Endometrial microvascular endothelial cells (primary cell): ENCODE results near the gene PASK. TPM values are rescaled to one million over a fixed set of nuclear protein-coding genes. Genes with fewer than 3 reads are reported as not detected.
"Not testable (repeated sequence)": the region's sequence is repeated elsewhere in the genome, so short reads cannot be mapped to it uniquely, and the experiment has no call there.

Experiments used
- in situ Hi-C: cut with HindIII; loops from 2 replicates; pipeline ENCODE4 v1.10.0; 2017; ENCODE audit warnings: low sequenced_read_pairs, low pct_unique_long_range_greater_than_20kb; ENCODE audit errors: inconsistent ontology term
- total RNA-seq: library from RNA; depleted of rRNA; stranded (reverse); fragments of >200 nt; gene quantifications from one replicate; pipeline ENCODE4 v1.2.3, GENCODE V29; 2015; ENCODE audit errors: inconsistent ontology term

The PASK gene
- 4.1 TPM for total RNA-seq

DNA sequence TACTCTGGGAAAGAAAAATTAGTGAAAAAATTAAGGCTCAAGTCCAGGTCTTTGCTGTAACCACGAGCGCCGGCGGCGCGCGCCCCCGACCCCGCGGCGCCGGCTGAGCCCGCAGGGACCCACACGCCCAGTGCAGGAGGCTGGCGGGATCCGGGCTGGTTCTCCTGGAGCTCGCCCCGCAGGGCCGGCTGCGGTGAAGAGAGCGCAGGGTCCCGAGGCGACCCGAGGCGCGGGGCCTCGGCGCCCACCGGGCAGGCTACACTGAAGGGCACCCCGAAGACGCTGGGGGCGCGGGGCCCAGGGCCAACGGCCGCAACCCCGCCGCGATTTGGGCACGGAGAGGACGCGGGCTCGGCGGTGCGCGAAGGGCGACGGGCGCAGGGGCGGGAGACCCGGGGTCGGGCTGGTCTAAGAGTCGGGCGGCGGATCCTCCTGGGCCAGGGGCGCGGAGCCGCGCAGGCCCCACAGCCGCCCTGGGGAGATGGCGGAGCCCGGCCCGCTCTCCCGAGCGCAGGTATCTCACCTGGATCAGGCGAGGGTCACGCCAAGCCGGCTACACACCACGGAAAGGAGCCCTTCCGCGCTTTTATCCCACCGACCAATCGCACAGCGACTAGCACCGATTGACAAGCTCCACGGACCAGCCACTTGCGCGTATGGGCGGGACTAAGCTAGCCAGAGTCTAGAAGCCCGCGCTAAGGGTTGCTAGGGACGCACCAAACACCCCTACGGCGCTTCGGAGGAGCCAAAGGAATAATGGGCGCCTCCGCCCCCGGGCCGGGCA lies at the start of gene PASK:
Gene PASK (minus strand): TSS at position 582 of the 784 bp plus-strand sequence. CDS start 6,440 bp downstream, outside the sequence.
- in situ Hi-C loops = no loop called here

DNA sequence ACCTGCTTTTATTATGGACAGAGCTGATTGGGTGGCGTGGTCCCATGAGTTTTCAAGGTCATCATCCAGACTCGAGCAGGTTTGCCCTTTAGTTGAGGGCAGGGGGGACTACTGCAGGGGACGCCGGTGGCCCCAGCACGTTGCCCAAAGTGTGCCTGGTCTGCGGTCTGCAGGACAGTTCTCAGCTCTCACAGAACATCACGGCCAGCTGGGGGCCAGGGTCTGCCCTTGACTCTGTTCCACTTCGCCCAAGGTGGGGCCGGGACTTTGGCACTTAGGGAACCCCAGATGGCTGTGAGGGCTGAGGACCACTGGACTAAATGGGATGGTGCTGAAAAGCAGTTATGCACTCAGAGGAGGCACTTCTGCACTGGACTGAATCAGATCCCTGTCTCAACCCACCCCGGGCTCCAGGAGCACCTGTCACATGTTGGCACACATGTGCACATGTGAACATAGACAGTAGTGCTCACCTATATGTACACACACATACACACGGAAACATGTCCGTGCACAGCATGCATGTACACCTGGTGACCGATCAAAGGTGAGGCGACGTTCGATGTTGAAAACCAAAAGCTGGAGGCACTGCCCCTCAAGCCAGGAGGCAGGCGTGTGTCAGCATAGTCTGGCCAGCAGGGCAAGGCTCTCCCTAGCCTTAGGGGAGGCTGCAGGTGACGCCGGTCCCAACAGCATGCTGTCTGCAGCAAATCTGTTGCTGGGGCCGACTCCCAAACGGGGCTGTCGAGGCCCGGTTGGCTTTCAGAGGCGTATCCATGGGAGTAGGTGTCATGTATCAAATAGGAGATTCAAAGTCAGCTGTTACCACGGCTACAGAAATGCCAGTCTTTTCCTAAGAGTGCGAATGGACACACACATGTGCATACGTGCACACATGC lies 49.4 kb upstream of the PASK start:
- in situ Hi-C loops = no loop called here

DNA sequence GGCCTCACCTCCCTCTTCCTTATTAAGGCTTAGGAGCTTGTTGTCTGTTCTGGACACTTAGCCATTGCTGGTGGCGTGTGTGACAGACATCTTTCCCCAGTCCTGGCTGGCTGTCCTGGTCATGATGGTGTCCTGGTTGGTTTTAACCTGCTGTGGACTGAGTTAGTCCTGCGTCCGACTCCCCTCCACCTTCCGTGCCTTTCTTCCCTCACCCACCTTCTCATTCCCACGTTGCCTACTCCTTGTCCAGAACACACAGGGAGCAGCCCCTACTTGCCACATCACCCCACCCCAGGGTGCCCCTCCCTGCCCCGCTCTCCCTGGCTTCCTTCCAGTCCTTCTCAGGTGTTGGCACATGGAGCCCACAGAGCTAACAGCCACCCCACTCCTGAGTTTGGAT lies 48.7 kb upstream of the PASK start:
- in situ Hi-C loops = no loop called here

DNA sequence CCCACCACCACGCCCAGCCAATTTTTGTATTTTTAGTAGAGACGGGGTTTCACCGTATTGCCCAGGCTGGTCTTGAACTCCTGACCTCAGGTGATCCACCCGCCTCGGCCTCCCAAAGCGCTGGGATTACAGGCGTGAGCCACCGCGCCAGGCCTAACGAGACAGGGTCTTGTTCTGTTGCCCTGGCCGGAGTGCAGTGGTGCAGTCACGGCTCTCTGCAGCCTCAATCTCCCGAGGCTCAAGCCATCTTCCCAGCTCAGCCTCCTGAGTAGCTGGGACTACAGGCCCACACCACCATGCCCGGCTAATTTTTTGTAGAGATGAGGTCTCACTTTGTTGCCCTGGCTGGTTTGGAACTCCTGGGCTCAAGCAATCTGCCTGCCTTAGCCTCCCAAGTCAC lies 48.0 kb upstream of the PASK start:
- in situ Hi-C loops = not testable (repeated sequence)

DNA sequence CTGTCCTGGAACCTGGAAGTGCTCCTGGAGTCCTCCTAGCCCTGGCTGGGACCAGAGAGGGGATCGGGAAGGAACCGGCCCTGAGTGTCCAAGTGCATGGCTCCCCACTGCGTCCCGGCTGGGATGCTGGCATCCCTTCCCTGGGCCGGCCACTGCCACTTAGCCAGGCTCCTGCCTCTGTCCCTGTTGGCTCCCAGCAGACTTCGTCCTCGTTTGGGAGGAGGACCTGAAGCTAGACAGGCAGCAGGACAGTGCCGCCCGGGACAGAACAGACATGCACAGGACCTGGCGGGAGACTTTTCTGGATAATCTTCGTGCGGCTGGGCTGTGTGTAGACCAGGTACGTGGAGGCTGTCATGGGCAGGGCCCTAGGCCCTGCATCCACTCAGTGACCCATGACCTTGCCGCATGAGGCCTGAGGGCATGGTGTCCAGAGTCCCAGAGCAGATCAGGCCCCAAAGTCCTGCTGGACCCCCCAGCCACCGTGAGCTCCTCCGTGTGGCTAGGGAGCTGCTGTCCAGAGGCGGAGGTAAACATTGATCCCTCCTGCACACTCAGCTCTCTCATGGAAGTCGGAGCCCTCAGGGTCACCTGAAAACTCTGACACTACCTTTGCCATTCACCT lies 46.3 kb upstream of the PASK start:
- in situ Hi-C loops = no loop called here

DNA sequence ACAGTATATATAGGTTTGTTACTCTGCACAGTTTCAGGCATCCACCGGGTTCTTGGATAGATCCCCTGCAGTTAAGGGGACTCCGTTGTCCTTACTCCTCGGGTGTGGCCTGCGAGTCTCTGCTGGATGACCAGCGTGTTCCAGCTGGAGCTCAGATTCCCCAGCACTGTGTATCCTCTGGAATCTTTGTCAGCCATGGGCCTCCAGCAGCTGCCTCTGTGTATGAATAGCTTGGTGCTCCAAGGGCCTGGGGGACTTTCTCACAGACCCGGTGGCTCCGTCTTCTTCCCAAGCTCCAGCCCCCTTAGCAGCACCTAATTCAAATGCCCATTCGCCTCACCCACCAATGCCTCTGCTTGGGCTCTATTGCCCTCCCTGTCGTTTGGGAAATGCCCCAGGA lies 45.5 kb upstream of the PASK start:
- in situ Hi-C loops = no loop called here

DNA sequence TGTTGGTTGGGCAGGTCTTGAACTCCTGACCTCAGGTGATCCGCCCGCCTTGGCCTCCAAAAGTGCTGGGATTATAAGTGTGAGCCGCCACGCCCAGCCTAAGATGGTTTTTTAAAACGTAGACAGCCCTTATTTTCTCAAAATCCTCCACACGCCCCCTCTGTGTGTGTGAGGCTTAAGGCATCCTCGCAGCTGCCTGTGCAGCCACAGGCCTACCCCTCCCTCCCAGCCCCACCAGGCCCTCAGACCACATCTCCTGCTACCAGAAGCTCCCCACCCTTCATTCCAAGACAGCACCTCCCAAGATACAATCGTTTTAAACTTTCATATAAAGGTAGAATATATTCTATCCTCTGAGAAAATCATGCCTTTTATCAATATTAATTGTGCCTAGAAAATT lies 44.0 kb upstream of the PASK start:
- in situ Hi-C loops = no loop called here

DNA sequence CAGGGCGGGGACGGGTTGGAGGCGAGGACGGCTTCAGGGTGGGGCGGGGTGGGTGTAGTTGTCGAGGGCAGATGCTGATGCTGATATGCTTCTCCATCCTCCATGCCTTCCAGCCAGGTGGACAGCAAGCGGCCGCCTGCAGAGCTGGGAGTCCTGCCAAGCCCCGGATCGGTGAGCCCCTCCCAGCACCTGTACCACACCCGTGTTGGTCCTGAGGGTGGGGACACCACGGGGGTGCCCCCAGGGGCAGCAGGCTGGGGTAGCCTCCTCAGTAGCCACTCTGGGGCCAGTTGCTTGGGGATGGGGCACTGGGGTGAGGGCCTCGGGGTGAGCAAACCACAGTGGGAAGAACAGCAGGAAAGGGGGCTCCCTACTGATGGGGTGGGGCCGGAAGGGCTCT lies 41.8 kb upstream of the PASK start:
- in situ Hi-C loops = no loop called here

DNA sequence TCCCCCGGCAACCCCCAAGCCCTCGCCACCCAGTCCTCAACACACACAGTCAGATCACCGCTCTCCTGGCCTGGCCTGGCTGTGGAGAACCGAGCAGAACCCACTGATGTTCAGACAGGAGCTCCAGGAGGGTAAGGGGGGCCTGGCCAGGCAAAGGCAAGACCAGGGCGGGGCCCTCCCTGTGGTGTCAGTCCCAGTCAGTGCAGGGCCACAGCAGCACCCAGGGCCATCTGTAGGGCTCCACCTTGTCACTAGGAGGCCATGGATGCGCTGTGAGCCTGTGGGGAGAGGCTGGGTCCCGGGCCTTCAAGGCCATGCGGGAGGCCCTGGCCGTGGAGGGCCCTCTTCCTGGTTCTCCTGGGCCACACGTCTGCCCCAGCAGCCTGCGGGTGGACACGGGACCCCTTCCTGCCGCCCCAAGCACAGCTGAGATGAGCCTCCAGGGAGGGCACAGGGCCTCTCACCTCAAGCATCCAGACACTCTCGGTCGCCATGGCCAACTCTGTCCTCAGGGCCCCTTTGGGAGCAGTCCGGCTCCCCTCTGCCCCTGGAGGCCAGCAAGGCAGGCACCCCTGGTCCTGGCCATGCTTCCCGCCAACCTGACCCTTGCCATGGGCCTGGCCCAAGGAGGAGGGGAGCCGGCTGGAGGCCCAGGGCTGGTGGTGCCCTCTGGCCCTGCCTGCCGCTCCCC lies 41.2 kb upstream of the PASK start:
- in situ Hi-C loops = no loop called here

DNA sequence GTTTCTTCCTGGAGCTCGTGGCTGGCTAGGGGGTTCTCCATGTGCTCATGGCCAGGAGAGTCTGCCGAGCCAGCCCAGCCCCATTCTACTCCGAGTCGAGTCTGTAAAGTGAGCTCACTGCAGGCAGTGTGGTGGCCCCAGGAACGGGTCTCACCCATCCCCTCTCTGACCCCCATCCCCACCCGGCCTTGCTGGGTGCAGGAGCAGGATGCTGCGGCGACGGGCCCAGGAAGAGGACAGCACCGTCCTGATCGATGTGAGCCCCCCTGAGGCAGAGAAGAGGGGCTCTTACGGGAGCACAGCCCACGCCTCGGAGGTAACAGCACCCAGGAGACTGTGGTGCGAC lies 40.6 kb upstream of the PASK start:
- in situ Hi-C loops = no loop called here

DNA sequence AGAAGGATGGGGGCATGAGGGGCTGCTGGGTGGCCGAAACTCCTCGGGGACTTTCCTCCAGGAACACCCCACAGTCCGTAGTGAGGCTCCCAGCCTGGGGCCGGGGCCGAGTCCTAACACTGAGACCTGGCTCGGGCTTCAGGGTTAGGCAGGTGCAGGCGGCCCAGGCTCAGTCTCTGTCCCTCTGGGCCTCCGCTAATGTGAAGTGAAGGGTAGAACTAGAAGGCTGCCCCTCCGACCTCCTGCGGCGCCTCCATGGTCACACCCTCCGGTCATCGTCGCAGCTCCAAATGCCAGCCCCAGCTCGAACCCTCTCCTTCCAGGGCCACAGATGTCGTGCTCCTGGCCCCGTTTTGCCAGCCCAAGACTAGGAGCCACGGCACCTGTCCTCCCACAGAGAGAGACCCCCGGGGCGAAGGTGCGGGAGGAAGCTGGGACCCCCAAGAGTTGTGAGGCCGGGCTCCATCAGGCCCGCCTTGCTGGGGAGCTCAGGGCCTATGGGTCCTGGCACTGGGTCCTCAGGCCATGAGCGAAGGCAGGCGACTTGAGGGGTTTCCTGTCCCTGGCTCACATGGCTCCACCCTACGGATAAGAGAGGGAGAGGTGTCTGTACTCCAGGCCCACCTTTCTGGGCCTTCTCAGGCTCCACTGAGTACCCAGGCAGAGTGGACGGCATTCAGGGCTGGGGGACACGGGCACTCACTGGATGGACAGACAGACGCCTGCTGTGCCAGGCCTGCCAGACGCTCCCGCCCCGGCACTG lies 40.0 kb upstream of the PASK start:
- in situ Hi-C loops = no loop called here

DNA sequence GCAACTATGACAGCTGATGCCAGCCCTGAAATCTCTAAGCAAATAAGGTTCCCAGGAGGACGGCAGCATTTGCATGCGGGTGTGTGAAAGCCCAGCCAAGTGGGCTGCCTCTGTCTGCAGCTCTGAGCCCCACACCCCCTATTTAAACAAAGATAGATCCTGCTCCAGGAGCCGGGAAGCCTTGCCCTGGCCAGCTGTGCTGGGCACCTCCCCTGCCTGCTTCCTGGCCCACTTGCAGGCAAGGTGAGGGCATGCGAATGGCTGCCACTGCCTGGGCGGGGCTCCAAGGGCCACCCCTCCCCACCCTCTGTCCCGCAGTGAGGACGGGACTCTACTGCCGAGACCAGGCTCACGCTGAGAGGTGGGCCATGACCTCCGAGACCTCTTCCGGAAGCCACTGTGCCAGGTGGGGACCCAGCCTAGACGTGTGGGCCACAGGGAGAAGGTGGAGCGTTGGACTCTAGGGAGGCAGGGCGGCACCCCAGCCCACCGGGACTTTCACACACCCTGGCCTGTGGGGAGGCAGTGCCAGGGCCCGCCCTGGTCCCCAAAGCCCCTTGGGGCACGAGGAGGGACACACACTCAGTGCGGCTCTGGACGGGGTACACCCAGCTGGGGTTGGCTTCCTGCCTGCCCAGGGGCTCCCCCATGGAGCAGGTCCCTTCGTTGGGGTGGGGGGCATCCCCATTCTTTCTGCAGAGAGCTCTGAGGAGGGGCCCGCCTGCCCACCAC lies 39.3 kb upstream of the PASK start, which contains the start of gene ANO7:
Gene ANO7 (plus strand): TSS at position 317 of the 732 bp plus-strand sequence. CDS start 1,387 bp downstream, outside the sequence.
- in situ Hi-C loops = no loop called here

DNA sequence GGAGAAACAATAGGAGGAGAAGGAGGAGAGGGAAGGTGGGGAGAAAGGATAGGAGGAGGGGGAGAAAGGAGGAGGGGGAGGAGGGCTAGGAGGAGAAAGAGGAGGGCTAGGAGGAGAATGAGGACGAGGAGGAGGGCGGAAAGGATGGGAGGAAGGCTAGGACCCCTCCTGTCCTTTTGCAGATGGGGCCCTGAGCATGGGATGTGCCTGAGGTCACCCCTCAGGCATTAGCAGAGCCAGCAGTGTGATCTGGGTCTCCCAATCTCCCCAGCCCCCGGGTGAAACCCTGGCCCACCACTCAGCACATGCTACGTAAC lies 38.6 kb upstream of the PASK start:
- in situ Hi-C loops = no loop called here

DNA sequence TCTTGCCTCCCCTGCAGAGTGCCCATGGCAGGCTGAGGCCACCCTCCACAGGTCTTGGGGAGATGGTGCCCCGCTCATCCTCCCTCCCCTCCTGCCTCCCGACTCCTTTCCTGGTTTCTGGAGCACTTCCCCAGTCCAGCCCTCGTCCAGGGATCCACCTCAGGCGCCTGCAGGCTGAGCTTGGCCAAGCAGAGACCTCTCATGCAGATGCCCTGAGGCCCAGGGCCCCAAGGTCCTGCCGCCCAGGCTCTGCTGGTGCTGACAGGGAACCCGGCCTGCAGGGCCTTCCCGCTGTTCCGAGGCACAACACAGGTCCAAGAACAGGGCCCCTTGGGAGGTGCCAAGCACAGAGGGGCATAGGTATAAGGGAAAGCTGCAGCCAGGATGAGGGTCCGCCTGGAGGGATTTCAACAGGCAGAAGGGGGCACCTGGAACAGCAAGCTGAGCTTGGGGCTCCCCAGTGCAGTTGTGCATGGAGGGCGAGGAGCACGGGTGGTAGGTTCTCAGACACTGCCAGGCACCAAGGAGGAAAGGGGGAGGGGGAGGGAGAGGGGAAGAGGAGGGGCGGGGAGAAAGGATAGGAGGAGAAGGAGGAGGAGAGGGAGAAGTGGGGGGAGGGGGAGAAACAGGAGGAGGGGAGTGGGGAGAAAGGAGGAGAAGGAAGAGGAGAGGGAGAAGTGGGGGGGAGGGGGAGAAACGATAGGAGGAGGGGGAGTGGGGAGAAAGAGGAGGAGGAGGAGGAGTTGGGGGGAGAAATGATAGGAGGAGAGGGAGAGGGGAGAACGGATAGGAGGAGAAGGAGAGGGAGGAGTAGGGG lies 38.0 kb upstream of the PASK start:
- in situ Hi-C loops = no loop called here

DNA sequence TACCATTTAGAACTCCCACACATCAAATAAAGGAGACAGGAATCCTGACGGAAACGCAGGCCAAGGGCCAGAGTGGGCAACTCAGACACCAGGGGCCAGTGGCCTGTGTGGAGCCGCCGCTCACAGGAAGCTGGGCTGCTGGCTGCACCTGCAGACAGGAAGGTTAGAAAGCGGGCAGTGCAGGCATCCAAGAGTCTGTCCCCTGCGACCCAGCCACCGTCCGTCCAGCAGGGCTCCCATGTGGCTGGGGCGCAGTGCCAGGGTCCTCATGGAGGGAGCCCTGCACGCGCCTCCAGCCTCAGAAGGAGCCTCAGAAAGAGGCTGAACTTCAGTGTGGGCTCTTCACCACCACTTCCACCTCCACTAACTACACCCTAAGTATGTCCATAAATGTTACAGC lies 36.7 kb upstream of the PASK start:
- in situ Hi-C loops = no loop called here

DNA sequence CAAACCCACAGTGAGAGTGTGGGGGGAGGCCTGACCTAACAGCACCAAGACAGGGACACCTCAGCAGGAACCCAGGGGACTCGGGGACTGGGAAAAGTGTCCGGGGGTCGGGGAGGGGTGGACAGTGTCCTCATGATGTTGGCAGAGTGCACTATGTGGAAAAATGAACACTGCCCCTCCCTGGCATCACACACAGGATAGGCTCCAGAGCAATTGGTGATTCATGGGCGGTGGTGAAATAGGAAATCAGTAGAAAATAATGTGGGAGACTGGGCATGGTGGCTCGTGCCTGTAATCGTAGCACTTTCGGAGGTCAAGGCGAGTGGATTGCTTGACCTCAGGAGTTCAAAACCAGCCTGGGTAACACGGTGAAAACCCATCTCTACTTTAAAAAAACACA lies 35.6 kb upstream of the PASK start:
- in situ Hi-C loops = no loop called here

DNA sequence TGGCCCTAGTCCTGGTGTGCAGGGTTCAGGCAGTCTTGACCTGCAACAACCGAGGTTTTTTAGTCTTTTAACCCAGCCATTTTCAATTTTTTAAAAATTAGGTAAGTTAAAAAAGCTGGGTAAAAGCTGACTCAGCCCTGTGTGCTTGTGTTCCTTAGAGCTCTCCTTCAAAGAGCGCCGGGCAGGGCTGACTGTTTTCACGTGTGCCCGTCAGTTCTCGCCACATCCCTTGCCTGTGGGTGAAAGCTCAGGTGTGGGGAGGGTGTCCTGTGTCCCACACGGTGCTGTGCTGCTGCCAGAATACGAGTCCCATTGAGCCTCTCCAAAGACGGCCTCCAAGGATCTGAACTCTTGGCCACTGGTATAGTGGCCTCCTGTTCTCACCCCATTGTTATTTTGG lies 33.9 kb upstream of the PASK start:
- in situ Hi-C loops = no loop called here
